Left lung (tissue), 10 donors: ENCODE measurements around the gene CDK14. TPM values are rescaled to one million over a fixed set of nuclear protein-coding genes. Genes with fewer than 3 reads are reported as not detected.
A peak's percentile ranks its signal among the peaks of the same experiment; 100 is the strongest.

ENCODE experiments used
- ATAC-seq: fragments of 200-7000 bp; cut with Tn5 transposase; one replicate; pipeline ENCODE4 v1.9.1; 2020; ENCODE audit warnings: moderate library complexity
- DNase-seq, 4 donors: peaks; one replicate each; pipeline ENCODE4 v3.0.0-alpha.2; 2013 to 2020
- H3K27ac ChIP-seq, 2 donors: fragments of 200-600 bp; sonication (generic) in 1 of 2; one replicate each; pipeline versions ENCODE4 v1.5.0 to v1.8.0; 2020 to 2021
- H3K27me3 ChIP-seq, 2 donors: fragments of 200-600 bp; sonication (generic) in 1 of 2; one replicate each; pipeline versions ENCODE4 v1.5.0 to v1.8.0; 2020 to 2021
- H3K36me3 ChIP-seq, 2 donors: fragments of 200-600 bp; sonication (generic) in 1 of 2; one replicate each; pipeline versions ENCODE4 v1.5.0 to v1.8.0; 2020 to 2021
- H3K4me1 ChIP-seq, 2 donors: fragments of 200-600 bp; one replicate each; pipeline ENCODE4 v1.8.0; 2021
- H3K4me3 ChIP-seq, 2 donors: fragments of 200-600 bp; sonication (generic) in 1 of 2; one replicate each; pipeline versions ENCODE4 v1.5.0 to v1.8.0; 2020 to 2021; ENCODE audit warnings: mild to moderate bottlenecking in 1 of 2
- H3K9me3 ChIP-seq, 2 donors: fragments of 200-600 bp; sonication (generic) in 1 of 2; one replicate each; pipeline versions ENCODE4 v1.5.0 to v1.8.0; 2020 to 2021
- intact Hi-C, 2 donors: fragments of 100-400 bp; cut with DNase I; formaldehyde crosslinking; loops; one replicate each; pipeline versions ENCODE4 v1.11.2 to v1.14.2; 2022
- polyA plus RNA-seq, 6 donors: library from polyadenylated mRNA; unstranded; fragments of 120-200 nt; gene quantifications; one replicate each; pipeline ENCODE4 v1.2.1, GENCODE V29; 2013; ENCODE audit not compliant: insufficient read length in 6 of 6
- total RNA-seq, 2 donors: library from RNA; stranded (reverse); fragmentation: NEBNext Ultra II Directional; extraction: Animal tissue kit (Norgen Biotek cat#: 25700); gene quantifications; one replicate each; pipeline ENCODE4 v1.2.1, GENCODE V29; 2021
- TF ChIP-seq, protein P1 (sequence below), 2 donors: fragments of 200-600 bp; sonication (generic) in 1 of 2; IDR thresholded peaks; one replicate each; pipeline versions ENCODE4 v1.5.0 to v1.8.0; 2021; ENCODE audit warnings: antibody characterized with exemption in 2 of 2
- donor health status: DM: no; HTN: yes; CAD: no.
- donor health status: DM: no; HTN: no; CAD: no.

CDK14 gene
- total and polyA plus RNA-seq, 8 donors: 24.1 to 45.1 (median 30.0) TPM

DNA sequence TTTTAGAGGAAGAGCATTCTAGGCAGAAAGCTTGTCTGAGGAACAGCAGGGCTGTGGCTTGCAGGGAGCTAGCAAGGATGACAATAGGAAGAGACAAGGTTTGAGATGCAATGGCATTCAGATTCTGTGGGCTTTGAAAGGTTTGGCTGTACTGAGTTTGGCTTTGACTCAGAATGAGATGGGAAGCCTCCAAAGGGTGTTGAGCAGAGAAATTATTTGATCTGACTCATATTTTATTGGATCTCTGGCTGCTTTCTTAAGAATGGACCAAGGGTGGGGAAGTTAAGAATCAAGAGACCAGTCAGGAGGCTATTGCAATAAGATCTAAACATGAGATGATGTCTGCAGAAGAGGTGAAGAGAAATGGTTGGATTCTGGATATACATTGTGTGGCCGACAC lies 273.2 kb downstream of the CDK14 start:
- no peak for DNase-seq
- H3K27me3 ChIP-seq: no peaks in the 10 kb centered on the region
- ATAC-seq: no peak

DNA sequence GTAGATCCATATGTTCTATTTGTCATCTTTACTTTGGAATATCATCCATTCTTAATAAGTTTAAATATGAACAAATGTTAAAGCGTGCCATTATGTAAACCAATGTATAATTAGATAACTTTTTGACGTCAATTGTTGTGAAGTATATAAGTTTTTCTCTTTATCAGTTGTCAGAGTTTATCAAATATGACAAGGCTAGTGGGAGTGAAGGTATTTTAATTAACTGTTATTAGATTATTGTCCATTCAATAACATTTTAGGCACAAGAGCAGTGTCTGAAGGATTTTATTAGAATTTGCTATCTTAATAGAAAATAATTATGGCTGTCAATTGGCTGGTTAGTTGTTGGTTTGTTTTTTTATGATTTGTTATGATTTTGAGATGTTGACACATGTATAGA lies 280.6 kb downstream of the CDK14 start:
- TF ChIP-seq, protein P1, sequence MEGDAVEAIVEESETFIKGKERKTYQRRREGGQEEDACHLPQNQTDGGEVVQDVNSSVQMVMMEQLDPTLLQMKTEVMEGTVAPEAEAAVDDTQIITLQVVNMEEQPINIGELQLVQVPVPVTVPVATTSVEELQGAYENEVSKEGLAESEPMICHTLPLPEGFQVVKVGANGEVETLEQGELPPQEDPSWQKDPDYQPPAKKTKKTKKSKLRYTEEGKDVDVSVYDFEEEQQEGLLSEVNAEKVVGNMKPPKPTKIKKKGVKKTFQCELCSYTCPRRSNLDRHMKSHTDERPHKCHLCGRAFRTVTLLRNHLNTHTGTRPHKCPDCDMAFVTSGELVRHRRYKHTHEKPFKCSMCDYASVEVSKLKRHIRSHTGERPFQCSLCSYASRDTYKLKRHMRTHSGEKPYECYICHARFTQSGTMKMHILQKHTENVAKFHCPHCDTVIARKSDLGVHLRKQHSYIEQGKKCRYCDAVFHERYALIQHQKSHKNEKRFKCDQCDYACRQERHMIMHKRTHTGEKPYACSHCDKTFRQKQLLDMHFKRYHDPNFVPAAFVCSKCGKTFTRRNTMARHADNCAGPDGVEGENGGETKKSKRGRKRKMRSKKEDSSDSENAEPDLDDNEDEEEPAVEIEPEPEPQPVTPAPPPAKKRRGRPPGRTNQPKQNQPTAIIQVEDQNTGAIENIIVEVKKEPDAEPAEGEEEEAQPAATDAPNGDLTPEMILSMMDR (IDR thresholded peaks at IDR 0.05): no peak
- H3K4me1 ChIP-seq: no peaks in the 10 kb centered on the region
- H3K9me3 ChIP-seq: no peaks in the 10 kb centered on the region
- no peaks in the 10 kb centered on the region for H3K36me3 ChIP-seq
- intact Hi-C loops: no loop called here
- H3K4me3 ChIP-seq: no peak overlapping the region
- H3K27me3 ChIP-seq: no peaks in the 10 kb centered on the region
- no peak for ATAC-seq
- DNase-seq: no peak
- H3K27ac ChIP-seq: no peak overlapping the region

More for the DNA sequence above, 273.2 kb downstream of the CDK14 start:
- TF ChIP-seq, protein P1 (IDR thresholded peaks at IDR 0.05): no peak
- Histone ChIP-seq H3K4me1 (no peaks in the 10 kb centered on the region), H3K4me3 (no peak overlapping the region), H3K27ac (no peak overlapping the region), H3K9me3 (no peaks in the 10 kb centered on the region), H3K36me3 (no peaks in the 10 kb centered on the region)
- intact Hi-C loops: no loop called here

DNA sequence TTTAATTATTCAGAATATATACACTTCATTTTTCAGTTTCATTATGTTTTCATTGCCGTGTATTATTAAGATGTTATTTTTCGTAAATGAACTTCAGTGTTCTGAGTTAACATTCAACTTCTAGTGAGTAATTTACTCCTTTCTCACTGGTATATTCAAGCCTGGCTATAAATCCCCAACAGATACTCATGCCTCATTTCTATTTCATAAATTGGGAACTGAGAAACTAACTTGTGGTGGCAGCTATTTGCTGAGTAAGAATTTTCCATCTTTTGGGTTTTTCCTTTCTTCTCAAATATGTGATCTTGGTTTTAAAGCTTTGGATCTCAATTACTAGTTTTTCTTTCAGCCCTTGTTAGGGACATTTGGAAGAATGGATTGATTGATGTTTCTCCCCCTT lies 281.1 kb downstream of the CDK14 start:
- TF ChIP-seq, protein P1 (IDR thresholded peaks at IDR 0.05): no peak
- Histone ChIP-seq H3K4me1 (no peaks in the 10 kb centered on the region), H3K9me3 (no peaks in the 10 kb centered on the region), H3K36me3 (no peaks in the 10 kb centered on the region), H3K27me3 (no peaks in the 10 kb centered on the region), H3K27ac (no peak overlapping the region), H3K4me3 (no peak overlapping the region)
- intact Hi-C loops: no loop called here
- ATAC-seq (no peak), DNase-seq (no peak)

DNA sequence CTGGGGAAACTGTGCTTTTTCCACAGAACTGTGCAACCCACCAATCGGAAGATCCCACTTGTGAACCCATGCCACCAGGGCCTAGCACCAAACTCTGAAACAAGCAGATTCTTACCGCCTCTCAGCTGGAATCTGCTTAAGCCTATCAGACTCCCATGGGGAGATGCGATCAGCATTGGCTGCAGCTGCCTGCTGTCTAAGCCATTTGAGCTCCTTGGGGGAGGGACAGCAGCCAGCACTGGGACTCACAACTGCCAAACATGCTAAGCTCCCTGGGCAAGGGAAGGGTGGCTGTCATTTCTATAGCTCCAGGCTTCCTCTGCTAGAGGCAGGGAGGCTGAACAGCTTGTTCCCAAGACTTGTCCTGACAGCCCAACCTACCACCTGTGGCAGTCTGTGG lies 283.8 kb downstream of the CDK14 start:
- H3K4me3 ChIP-seq: no peak overlapping the region
- H3K27me3 ChIP-seq: no peaks in the 10 kb centered on the region
- intact Hi-C loops: no loop called here
- TF ChIP-seq, protein P1 (IDR thresholded peaks at IDR 0.05): no peak
- ATAC-seq: no peak
- no peaks in the 10 kb centered on the region for H3K36me3 ChIP-seq
- no peaks in the 10 kb centered on the region for H3K4me1 ChIP-seq
- peak in 1 of 4 donors; percentile 24 for DNase-seq
- H3K27ac ChIP-seq: no peak overlapping the region
- H3K9me3 ChIP-seq: no peaks in the 10 kb centered on the region

DNA sequence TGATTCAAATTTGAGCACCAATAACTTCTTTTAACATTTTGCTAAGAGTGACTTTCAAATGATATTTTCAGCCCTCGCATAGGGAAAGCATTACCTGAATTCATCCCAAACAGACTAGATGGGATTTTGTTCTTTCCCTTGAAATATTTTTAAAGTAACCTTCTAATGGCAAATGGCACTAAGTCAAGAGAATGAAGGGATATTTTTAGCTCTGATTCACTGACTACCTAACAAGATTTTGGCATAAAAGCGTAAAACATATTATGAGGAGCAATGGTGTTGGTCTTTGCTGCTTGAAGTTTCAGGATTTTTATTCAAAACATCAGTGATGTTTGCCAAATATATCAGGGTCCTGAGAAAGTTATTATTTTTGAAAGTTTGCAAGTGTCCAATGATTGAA lies 290.3 kb downstream of the CDK14 start:
- Histone ChIP-seq H3K4me1 (no peaks in the 10 kb centered on the region), H3K4me3 (no peak overlapping the region), H3K36me3 (no peaks in the 10 kb centered on the region), H3K27me3 (no peaks in the 10 kb centered on the region), H3K9me3 (no peaks in the 10 kb centered on the region), H3K27ac (no peak overlapping the region)
- TF ChIP-seq, protein P1 (IDR thresholded peaks at IDR 0.05): no peak
- DNase-seq: no peak
- intact Hi-C loops: no loop called here
- no peak for ATAC-seq
